GM12878 (cell line): ENCODE measurements around the gene TM6SF1. TPM values are rescaled to one million over a fixed set of nuclear protein-coding genes. Genes with fewer than 3 reads are reported as not detected.

Source experiments
- ATAC-seq: fragments of 200-7000 bp; cut with Tn5 transposase; 3 replicates; pipeline ENCODE4 v1.9.1; 2020; ENCODE audit warnings: mild to moderate bottlenecking, moderate library complexity
- BruUV-seq: library from RNA; stranded (reverse); fragments of 400-500 nt; replicated peaks from 2 replicates; lab custom pipeline; 2021; lab: Mats Ljungman, UMichigan
- CTCF ChIA-PET: fragments of 300-600 bp; sonication (Branson Sonifier 250); formaldehyde crosslinking; extraction: SDS; loops from one replicate; lab custom pipeline; 2021; ENCODE audit warnings: inconsistent platforms; lab: Yijun Ruan, JAX
- POLR2A ChIA-PET: fragments of 350-600 bp; formaldehyde crosslinking; extraction: SDS; loops from one replicate; lab custom pipeline; 2021; ENCODE audit warnings: inconsistent platforms; lab: Charles Lee
- RAD21 ChIA-PET: fragments of 300-600 bp; sonication (Branson Sonifier 250); formaldehyde crosslinking; loops from one replicate; lab custom pipeline; 2023; ENCODE audit warnings: antibody characterized with exemption; ENCODE audit not compliant: unreplicated experiment; lab: Charles Lee
- SMC1A ChIA-PET: fragments of 300-600 bp; sonication (Branson Sonifier 250); formaldehyde crosslinking; loops from one replicate; lab custom pipeline; 2023; ENCODE audit not compliant: unreplicated experiment, uncharacterized antibody; lab: Charles Lee
- DNase-seq: peaks from one replicate; pipeline ENCODE4 v3.0.0-alpha.2; 2011; ENCODE audit warnings: low read depth, low spot score
- FAIRE-seq: peaks from 3 replicates; lab custom pipeline; 2011; peaks lifted over from hg19 to GRCh38; lab: Jason Lieb, UNC
- H2AFZ ChIP-seq: 2 replicates; pipeline ENCODE4 v1.6.0; 2011; ENCODE audit warnings: low read depth, low read length, control low read depth; ENCODE audit not compliant: control insufficient read depth
- H3K27ac ChIP-seq: 2 replicates; pipeline ENCODE4 v1.5.1; 2011; ENCODE audit warnings: control low read depth; ENCODE audit not compliant: control insufficient read depth, insufficient read depth
- H3K27me3 ChIP-seq, 2 experiments: replicated peaks in 1 of 2; 2 replicates each; pipeline versions ENCODE4 v1.6.0 to v1.6.1; 2011; ENCODE audit warnings: low read length in 1 of 2; ENCODE audit not compliant: control insufficient read depth in 2 of 2, insufficient read depth in 2 of 2
- H3K36me3 ChIP-seq, 2 experiments: 2 replicates each; pipeline ENCODE4 v1.5.1; 2011; ENCODE audit warnings: low read length in 1 of 2; ENCODE audit not compliant: control insufficient read depth in 2 of 2, insufficient read depth in 2 of 2
- H3K4me1 ChIP-seq: 2 replicates; pipeline ENCODE4 v1.6.1; 2011; ENCODE audit warnings: mild to moderate bottlenecking, low read length, moderate library complexity, mixed read lengths; ENCODE audit not compliant: control insufficient read depth, insufficient read depth
- H3K4me2 ChIP-seq: 2 replicates; pipeline ENCODE4 v1.6.0; 2011; ENCODE audit warnings: control low read depth; ENCODE audit not compliant: control insufficient read depth, insufficient read depth
- H3K4me3 ChIP-seq: fragments of 200-600 bp; sonication (generic); 2 replicates; pipeline ENCODE4 v1.5.1; 2016
- H3K79me2 ChIP-seq: 2 replicates; pipeline ENCODE4 v1.6.0; 2011; ENCODE audit warnings: low read length; ENCODE audit not compliant: control insufficient read depth, insufficient read depth
- H3K9ac ChIP-seq: 2 replicates; pipeline ENCODE4 v1.8.0; 2011; ENCODE audit warnings: low read length, control low read depth, mixed read lengths; ENCODE audit not compliant: control insufficient read depth, insufficient read depth
- H3K9me3 ChIP-seq: replicated peaks from 3 replicates; pipeline ENCODE4 v1.5.1; 2011; ENCODE audit warnings: mild to moderate bottlenecking, low read length; ENCODE audit not compliant: control insufficient read depth, insufficient read depth
- H4K20me1 ChIP-seq: 2 replicates; pipeline ENCODE4 v1.6.0; 2011; ENCODE audit not compliant: control insufficient read depth, insufficient read depth
- BCL11A ChIP-seq: IDR thresholded peaks from 2 replicates; pipeline ENCODE4 v1.6.1; 2011; ENCODE audit warnings: low read depth, low read length
- BHLHE40 ChIP-seq, 2 experiments: fragments of 450-650 bp in 1 of 2; IDR thresholded peaks; 2 replicates each; pipeline ENCODE4 v1.6.1; 2011 to 2017; ENCODE audit warnings: low read depth in 2 of 2, borderline replicate concordance in 1 of 2, improper control_type of control experiment in 1 of 2, low read length in 1 of 2, mild to moderate bottlenecking in 1 of 2
- ETV6 ChIP-seq, 2 experiments: fragments of 450-650 bp in 1 of 2; IDR thresholded peaks in 1 of 2; conservative IDR thresholded peaks in 1 of 2; 2 replicates each; pipeline ENCODE4 v1.6.1; 2014; ENCODE audit warnings: antibody characterized with exemption in 1 of 2, borderline replicate concordance in 1 of 2, low read depth in 1 of 2, mild to moderate bottlenecking in 1 of 2, moderate library complexity in 1 of 2
- FOXM1 ChIP-seq: IDR thresholded peaks from 2 replicates; pipeline ENCODE4 v1.6.1; 2012; ENCODE audit warnings: low read depth, mild to moderate bottlenecking, inconsistent platforms, low read length, moderate library complexity
- JUNB ChIP-seq: IDR thresholded peaks from 2 replicates; pipeline ENCODE4 v1.6.1; 2016; ENCODE audit warnings: antibody characterized with exemption, mild to moderate bottlenecking
- MYB ChIP-seq: fragments of 150-350 bp; IDR thresholded peaks from 2 replicates; pipeline ENCODE4 v1.6.1; 2014; ENCODE audit warnings: mild to moderate bottlenecking, low read depth, low read length, borderline replicate concordance
- PAX5 ChIP-seq: IDR thresholded peaks from 2 replicates; pipeline ENCODE4 v1.6.1; 2011; ENCODE audit warnings: low read depth, low read length, borderline replicate concordance
- RCOR1 ChIP-seq: conservative IDR thresholded peaks from 2 replicates; pipeline ENCODE4 v1.6.1; 2012; ENCODE audit warnings: low read depth, low read length, improper control_type of control experiment
- SKIL ChIP-seq: fragments of 450-650 bp; IDR thresholded peaks from 2 replicates; pipeline ENCODE4 v1.6.1; 2017; ENCODE audit warnings: mild to moderate bottlenecking, low read depth, inconsistent platforms; ENCODE audit not compliant: poor library complexity, severe bottlenecking
- SP1 ChIP-seq: IDR thresholded peaks from one replicate; pipeline ENCODE4 v1.6.1; 2011; ENCODE audit warnings: low read depth, low read length
- USF1 ChIP-seq: IDR thresholded peaks from 2 replicates; pipeline ENCODE4 v1.6.1; 2011; ENCODE audit warnings: borderline replicate concordance, low read depth, mild to moderate bottlenecking, moderate library complexity, mixed read lengths, low read length; ENCODE audit not compliant: insufficient read depth; ENCODE audit errors: extremely low read length
- ZBED1 ChIP-seq: IDR thresholded peaks from 2 replicates; pipeline ENCODE4 v1.6.1; 2016; ENCODE audit warnings: borderline replicate concordance
- ZNF622 ChIP-seq: fragments of 450-650 bp; IDR thresholded peaks from 2 replicates; pipeline ENCODE4 v1.6.1; 2017; ENCODE audit warnings: mild to moderate bottlenecking, inconsistent platforms
- ZNF687 ChIP-seq: fragments of 450-650 bp; IDR thresholded peaks from 2 replicates; pipeline ENCODE4 v1.6.1; 2017; ENCODE audit warnings: mild to moderate bottlenecking, moderate library complexity
- WGBS: methylation state at CpG from one replicate; pipeline ENCODE4 v1.1.6; 2016; ENCODE audit warnings: low lambda C conversion rate; ENCODE audit not compliant: insufficient replicate concordance, insufficient coverage; ENCODE audit errors: missing lambda C conversion rate; 5-methylcytosine and 5-hydroxymethylcytosine counted together
- in situ Hi-C: fragments of 300-500 bp; cut with MboI; formaldehyde crosslinking; loops from 9 replicates; pipeline ENCODE4 v1.14.3; 2018; ENCODE audit warnings: mixed read lengths
- intact Hi-C: fragments of 100-400 bp; cut with micrococcal nuclease; formaldehyde crosslinking; loops from one replicate; pipeline ENCODE4 v1.14.2; 2022; ENCODE audit not compliant: unreplicated experiment
- polyA plus RNA-seq, 11 experiments: library from polyadenylated mRNA; depleted of rRNA in 4 of 11; unstranded in 6 of 11; stranded (reverse) in 5 of 11; fragments of >200 nt; fragmentation: Nextera tagmentation in 4 of 11; fragmentation: Illumina TruSeq in 1 of 11; extraction: Ambion mirVana in 4 of 11; extraction: Trizol in 1 of 11; gene quantifications; 1 replicate in 1 of 11; 2 replicates in 10 of 11; pipeline versions ENCODE4 v1.2.1 to v1.2.3, GENCODE V29; 2011 to 2016; ENCODE audit warnings: inconsistent platforms in 2 of 11, missing spikeins in 2 of 11, low read depth in 1 of 11
- total RNA-seq, 4 experiments: library from RNA; depleted of rRNA in 3 of 4; stranded (reverse); fragments of >200 nt in 3 of 4; fragmentation: Illumina TruSeq in 1 of 4; extraction: Trizol in 1 of 4; gene quantifications; 2 replicates each; pipeline versions ENCODE4 v1.2.1 to v1.2.3, GENCODE V29; 2013 to 2021

The TM6SF1 gene
- total and polyA plus RNA-seq, 10 of the 15 experiments (the other 5 are each of a cell fraction or from before 2014, with no cell fraction given) = 0.56 to 2.7 (median 1.2) TPM

- WGBS = 14% methylated on average over 11 of the region's 11 CpGs
- Histone ChIP-seq H3K79me2 (no peaks in the 10 kb centered on the region), H3K9me3 (no peaks in the 10 kb centered on the region), H3K4me3 (no peak overlapping the region), H4K20me1 (no peaks in the 10 kb centered on the region), H3K27ac (no peak overlapping the region), H3K27me3 (no peaks in the 10 kb centered on the region), H3K4me2 (peak overlapping the region; percentile 51), H2AFZ (no peak overlapping the region; the same call in 1 of the 2 replicates), H3K9ac (no peak overlapping the region), H3K4me1 (peaks cover 13% of the 10 kb centered on the region), H3K36me3 (peaks cover 0 to 1% of the 10 kb centered on the region in 2 experiments; a peak in 2 of 4 replicates)
- DNase-seq = peak; percentile 56
- no TSS peak for BruUV-seq
- intact Hi-C loops (loop anchor here (5.0 kb wide), 1 partner anchor 81 kb away; no protein-coding TSS in a partner anchor), in situ Hi-C loops (no loop called here)
- CTCF ChIA-PET = no interaction called here
- RAD21 ChIA-PET = no interaction called here
- peak; percentile 93 for ATAC-seq
- SMC1A ChIA-PET = interaction anchor here (1.4 kb wide), 1 partner anchor 9 kb away, joined by 3 read pairs; no protein-coding TSS in a partner anchor
- POLR2A ChIA-PET = interaction anchor here (1.0 kb wide), 1 partner anchor 49 kb away, joined by 3 read pairs; the partner anchor contains the start of gene BTBD1
- FAIRE-seq = peak; percentile 88
- TF ChIP-seq MYB (0 out of 2 replicates have a peak, but pooled peaks have one; percentile 31), ZNF622 (no peak), ZNF687 (no peak; the same call in 1 of the 2 replicates), SKIL (peak; percentile 68), FOXM1 (peak; percentile 38; the same call in 1 of the 2 replicates), BHLHE40 (IDR thresholded peaks at IDR 0.05; ENCODE audit: borderline replicate concordance in 1 of 2, low read depth in 2 of 2, low read length in 1 of 2) (peak; percentile 90), BCL11A (peak; percentile 74; the same call in 1 of the 2 replicates), RCOR1 (no peak), PAX5 (peak; percentile 74; the same call in 1 of the 2 replicates), JUNB (peak; percentile 89), USF1 (peak; percentile 29), ETV6 (conservative IDR thresholded peaks at IDR 0.05 in 1 of 2, IDR thresholded peaks at IDR 0.05 in 1 of 2; ENCODE audit: borderline replicate concordance in 1 of 2, low read depth in 1 of 2) (peak in 1 of 2 experiments; percentile 67; a peak in 1 of 4 replicates), SP1 (no peak), ZBED1 (0 out of 2 replicates have a peak, but pooled peaks have one; percentile 48)
Observed at GRCh38 chr15:83115831-83116565, 8.6 kb downstream of the TM6SF1 start.
